ENCODE results near the gene MED12L.

GRCh38 chr3:151067158-151067557 is 18.3 kb upstream of the MED12L start:
- no peak for TF ChIP-seq POLR2AphosphoS5 (IDR thresholded peaks at IDR 0.05)
- no peak for TF ChIP-seq CTCF (IDR thresholded peaks at IDR 0.05; ENCODE audit: poor library complexity, severe bottlenecking)
- no peak for TF ChIP-seq RAD21 (conservative IDR thresholded peaks at IDR 0.05)
- no peak for TF ChIP-seq EP300 (conservative IDR thresholded peaks at IDR 0.05; ENCODE audit: poor library complexity, severe bottlenecking)
- no peak for TF ChIP-seq EZH2 (IDR thresholded peaks at IDR 0.05; ENCODE audit: borderline replicate concordance, insufficient read depth, low read length, poor library complexity, severe bottlenecking)
- no peak for TF ChIP-seq REST (IDR thresholded peaks at IDR 0.05; ENCODE audit: borderline replicate concordance)
